GM19023 (cell line): ENCODE measurements around the gene LIN28B.
"Not testable (repeated sequence)": the region's sequence is repeated elsewhere in the genome, so short reads cannot be mapped to it uniquely, and the experiment has no call there.

Experiments
- ATAC-seq: cut with Tn5 transposase; IDR thresholded peaks from one replicate; pipeline ENCODE4 v1.9.1; 2021; ENCODE audit warnings: mild to moderate bottlenecking, moderate library complexity; ENCODE audit not compliant: unreplicated experiment

The LIN28B gene

GRCh38 chr6:105005451-105005850 is 48.5 kb downstream of the LIN28B start:
- no peak for ATAC-seq

DNA sequence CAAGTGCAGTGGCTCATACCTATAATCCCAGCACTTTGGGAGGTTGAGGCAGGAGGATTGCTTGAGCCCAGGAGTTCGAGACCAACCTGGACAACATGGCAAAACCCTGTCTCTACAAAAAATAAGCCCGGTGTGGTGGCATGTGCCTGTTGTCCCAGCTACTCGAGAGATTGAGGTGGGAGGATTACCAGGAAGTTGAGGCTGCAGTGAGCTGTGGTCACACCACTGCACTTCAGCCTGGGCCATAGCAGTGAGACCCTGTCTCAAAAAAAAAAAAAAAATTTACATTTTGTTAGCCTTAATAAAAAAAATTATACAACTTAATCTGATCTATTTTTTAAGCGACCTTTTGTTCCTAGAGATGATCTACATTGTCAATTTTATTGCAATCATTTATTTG is 56.6 kb downstream of the LIN28B start:
- not testable (repeated sequence) for ATAC-seq

DNA sequence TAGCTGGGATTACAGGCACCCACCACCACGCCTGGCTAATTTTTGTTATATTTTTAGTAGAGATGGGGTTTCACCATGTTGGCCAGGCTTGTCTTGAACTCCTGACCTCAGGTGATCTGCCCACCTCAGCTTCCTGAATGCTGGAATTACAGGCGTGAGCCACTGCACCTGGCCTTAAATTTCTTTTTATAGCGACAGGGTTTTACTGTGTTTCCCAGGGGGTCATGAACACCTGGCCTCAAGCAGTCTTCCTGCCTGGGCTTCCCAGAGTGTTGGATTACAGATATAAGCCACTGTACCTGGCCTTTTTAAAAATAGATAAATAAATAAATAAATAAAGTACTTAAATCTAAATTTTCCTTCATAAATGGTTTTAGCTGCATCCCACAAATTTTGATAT is 57.5 kb downstream of the LIN28B start:
- no peak for ATAC-seq

GRCh38 chr6:105014954-105015353 is 58.0 kb downstream of the LIN28B start:
- no peak for ATAC-seq

- no peak for ATAC-seq
These were observed 58.6 kb downstream of the LIN28B start for GRCh38 chr6:105015482-105015881.

- ATAC-seq: no peak
These were observed 62.4 kb downstream of the LIN28B start for GRCh38 chr6:105019285-105019684.

GRCh38 chr6:105021399-105021798 is 64.5 kb downstream of the LIN28B start:
- ATAC-seq: no peak

GRCh38 chr6:105022416-105022815 is 65.5 kb downstream of the LIN28B start:
- ATAC-seq: no peak

DNA sequence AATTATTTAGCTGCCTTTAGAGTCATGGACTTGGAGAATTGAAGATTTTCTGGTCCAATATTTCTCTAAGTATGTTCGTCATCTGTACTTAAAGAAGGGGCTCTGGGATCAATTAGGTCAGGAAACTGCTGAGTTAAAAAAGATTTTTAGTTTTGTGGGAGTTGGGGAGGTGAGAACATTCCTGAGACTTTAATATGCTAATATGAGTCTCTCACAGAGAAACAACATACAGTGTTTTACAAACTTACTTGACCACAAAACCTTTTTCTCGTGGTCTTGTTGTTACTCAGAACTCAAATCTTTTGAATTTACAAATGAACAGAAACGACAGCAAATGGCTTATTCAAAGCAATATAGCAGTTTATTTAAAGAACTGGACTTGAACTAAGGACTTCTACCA is 67.9 kb downstream of the LIN28B start:
- no peak for ATAC-seq

DNA sequence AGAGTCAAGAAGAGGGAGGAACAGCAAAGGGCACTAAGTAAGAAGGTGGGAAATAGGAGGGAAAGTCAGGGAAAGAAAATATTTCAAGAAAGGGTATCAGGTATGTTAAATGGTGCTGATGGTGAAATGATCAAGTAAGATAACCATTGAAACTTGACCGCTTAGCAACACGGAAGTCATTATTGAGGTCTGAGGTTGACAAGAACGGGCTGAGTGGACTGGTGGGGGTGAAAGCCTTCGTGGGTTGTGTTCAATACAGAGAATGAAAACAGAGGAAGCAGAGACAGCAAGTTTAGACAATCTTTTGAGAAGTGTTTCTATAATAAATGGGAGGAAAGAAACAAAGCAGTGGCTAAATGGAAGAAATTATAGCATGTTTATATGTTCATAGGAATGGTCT is 72.0 kb downstream of the LIN28B start:
- ATAC-seq: no peak

DNA sequence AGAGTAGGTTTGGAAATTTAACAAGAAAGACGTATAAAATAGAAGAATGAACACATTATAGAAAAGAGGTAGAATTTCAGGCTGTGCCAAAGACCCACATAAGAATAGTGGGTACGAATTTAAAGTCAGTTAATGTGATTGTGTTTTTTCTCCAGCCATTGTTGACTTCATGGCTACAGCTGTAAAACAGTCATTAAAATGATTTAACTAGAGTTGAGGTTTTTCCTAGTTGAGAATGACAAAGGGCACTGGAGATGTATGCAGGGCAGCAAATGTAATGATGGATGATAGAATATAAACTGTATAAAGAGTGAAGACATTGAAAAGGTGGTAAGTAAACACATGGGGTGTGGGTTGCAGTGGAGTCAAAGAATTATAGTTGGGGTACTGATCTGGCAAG is 72.7 kb downstream of the LIN28B start:
- no peak for ATAC-seq

DNA sequence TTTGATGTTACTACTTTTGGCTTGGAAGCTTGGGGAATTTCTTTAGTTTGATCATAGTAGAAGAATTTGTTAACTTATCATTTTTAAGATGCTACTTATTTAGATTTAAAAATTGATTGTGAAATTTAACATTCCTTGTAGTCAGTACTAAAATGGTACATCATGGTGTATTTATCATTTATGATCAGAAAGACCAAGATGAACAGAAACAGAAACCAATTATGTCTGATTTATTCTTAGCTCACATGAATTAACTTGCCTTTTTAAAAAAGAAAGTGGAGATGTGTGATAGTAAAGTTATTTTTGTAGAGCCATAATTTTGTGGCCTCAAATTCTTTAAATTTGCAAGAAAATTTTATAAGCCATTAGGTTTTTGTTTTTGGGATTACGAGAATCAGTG is 77.6 kb downstream of the LIN28B start:
- no peak for ATAC-seq

DNA sequence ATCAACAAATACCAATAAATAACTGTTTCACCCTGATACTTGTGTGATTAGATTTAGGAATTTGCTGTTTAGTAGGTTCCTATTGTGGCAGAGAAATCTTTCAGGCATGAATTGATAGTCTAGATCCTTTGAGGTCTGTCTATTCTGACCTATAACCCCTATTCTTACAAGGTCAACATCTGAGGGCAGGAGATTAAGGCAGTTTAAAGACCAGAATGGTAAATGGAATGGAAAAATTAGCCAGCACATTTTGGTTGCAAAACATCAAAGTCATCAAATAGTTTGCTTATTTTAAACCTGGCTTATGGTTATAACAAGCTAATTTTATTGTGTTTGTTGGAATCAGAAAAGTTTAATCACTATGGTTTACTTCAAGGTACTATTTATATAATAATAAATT is 78.4 kb downstream of the LIN28B start:
- ATAC-seq: no peak

DNA sequence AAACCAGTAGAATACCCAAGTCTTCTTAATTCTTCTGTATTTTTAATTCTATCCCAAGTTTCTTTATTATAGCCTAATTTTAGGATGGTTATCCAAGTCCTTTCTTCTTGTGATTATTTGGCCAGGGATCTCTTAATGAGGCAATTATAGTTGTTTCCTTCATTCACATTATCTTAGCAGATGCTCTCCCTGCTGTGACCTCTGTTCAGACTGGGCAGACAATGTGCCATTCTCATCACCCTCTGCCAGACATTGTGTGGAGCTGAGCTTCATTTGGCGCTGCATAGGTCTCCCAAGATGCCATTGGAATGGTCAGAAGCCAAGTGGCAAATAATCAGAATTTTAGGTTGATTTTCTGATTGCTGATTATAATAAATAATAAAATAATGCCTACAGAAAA is 79.4 kb downstream of the LIN28B start:
- ATAC-seq: no peak

DNA sequence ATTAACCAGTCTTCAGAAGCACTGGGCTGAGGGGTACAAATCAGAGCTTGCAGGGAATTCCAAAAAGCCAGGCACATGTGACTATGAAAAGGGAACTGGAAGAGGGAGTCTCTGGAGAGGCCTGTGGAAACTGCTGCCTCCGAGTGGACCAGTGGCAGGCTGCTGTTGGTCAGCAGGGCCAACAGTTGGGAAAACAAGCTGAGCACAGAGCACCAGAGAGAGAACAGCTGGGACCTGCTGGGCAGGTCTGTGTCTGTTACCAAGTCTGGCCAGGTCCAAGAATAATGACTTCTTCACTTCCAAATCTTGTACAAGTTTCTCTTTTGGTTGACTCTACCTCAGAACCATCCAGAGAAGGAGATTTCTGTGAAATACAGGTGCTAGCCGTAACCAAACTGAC is 81.4 kb downstream of the LIN28B start:
- ATAC-seq: no peak

- no peak for ATAC-seq
These were observed 85.0 kb downstream of the LIN28B start for GRCh38 chr6:105041880-105042279.

GRCh38 chr6:105042648-105043047 is 85.7 kb downstream of the LIN28B start:
- no peak for ATAC-seq

- no peak for ATAC-seq
These were observed 87.1 kb downstream of the LIN28B start for GRCh38 chr6:105043979-105044378.

DNA sequence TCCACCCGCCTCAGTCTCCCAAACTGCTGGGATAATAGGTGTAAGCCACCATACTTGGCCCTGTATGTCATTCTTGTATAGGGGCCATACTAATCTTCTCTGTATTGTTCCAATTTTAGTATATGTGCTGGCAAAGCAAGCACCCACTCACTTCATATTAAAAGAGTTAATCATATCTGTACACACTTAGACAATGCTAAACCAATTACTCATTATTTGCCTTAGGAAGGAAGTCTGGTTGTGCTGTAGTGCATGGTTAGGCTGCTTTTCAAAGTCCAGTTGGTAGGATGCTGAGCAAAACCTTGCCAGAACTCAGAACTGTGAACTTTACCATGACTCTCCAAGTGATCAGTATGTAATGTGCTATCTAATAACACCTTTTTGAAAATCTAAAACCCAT is 88.6 kb downstream of the LIN28B start:
- ATAC-seq: no peak

- no peak for ATAC-seq
These were observed 95.1 kb downstream of the LIN28B start for GRCh38 chr6:105051941-105052471.

- ATAC-seq: no peak
These were observed 99.7 kb downstream of the LIN28B start for GRCh38 chr6:105056646-105057045.

- ATAC-seq: no peak
These were observed 100.3 kb downstream of the LIN28B start for GRCh38 chr6:105057160-105057559.

GRCh38 chr6:105058316-105058715 is 101.4 kb downstream of the LIN28B start:
- ATAC-seq: no peak

GRCh38 chr6:105058846-105059245 is 101.9 kb downstream of the LIN28B start:
- no peak for ATAC-seq
